ENCODE results near the gene IPMK. TPM values are rescaled to one million over a fixed set of nuclear protein-coding genes. Genes with fewer than 3 reads are reported as not detected.
A peak's percentile ranks its signal among the peaks of the same experiment; 100 is the strongest.

IPMK gene
- total RNA-seq, 1 experiment from 2014 or later, result 10.9 TPM

DNA sequence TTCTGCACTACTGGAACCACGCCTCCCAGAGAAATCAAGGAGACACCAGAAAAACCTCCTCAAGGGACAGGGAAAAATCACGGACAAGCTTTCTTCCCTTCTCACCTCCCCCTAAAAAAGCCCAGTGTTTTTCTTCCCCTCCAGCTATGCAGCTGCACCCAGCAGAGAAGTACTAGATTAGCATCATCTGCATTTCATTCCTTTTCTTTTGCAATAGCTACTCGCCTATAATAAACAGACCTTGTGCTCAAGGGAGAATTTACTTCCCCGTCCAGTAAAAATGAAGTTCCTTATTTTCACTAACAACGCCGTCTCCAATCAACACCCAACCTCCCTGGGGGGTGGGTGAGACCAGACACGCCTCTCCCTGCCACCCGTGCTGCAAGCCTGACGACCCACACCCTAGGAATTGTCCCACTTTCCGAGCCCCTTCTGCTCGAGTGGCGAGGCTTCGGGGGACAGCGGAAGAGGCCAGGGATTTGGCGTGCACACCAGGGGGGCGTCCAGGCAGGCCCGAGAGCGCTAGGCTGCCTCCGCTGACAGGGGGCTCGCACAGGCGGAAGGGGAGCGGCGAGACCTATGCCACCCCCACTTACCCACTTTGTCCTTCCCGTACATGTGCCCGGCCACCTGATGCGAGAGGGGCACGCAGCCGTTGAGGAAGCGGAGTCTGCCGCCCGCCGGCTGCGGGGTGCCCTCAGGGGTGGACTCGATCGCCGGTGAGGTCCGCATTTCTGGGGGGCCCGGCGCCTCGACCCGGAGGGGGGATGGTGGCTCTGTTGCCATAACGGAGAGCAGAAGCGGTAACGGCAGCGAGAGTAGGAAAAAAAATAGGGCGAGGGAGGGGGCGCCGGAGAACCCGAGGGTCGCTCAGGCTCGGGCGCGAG, 625 bp downstream of the IPMK start:
- DNase-seq (ENCODE audit: low spot score) (peak; percentile 41), ATAC-seq (no peak)
- ChIA-PET CTCF (no interaction called here), POLR2A (interaction anchor here (0.5 kb wide), 1 partner anchor 19 kb away, joined by 3 read pairs; no protein-coding TSS in a partner anchor)
- Mint-ChIP-seq H3K9me3 (no peaks in the 10 kb centered on the region; the same call in 1 of the 2 replicates), H3K4me1 (peaks cover 45% of the 10 kb centered on the region), H3K27ac (peak overlapping the region; percentile 90), H3K36me3 (peaks cover 5% of the 10 kb centered on the region; the same call in 1 of the 2 replicates), H3K4me3 (peak overlapping the region; percentile 95), H3K27me3 (ENCODE audit: low read depth) (no peaks in the 10 kb centered on the region)
- TF ChIP-seq ZNF396 (CRISPR knock-in tag; IDR thresholded peaks at IDR 0.05; ENCODE audit: borderline replicate concordance) (no peak), TEAD4 (CRISPR knock-in tag; IDR thresholded peaks at IDR 0.05) (no peak), ZNF121 (CRISPR knock-in tag; IDR thresholded peaks at IDR 0.05) (no peak), FOXJ3 (CRISPR knock-in tag; IDR thresholded peaks at IDR 0.05; ENCODE audit: borderline replicate concordance) (no peak), RORB (CRISPR knock-in tag; IDR thresholded peaks at IDR 0.05) (no peak), NFE2L1 (CRISPR knock-in tag; IDR thresholded peaks at IDR 0.05) (0 out of 2 replicates have a peak, but pooled peaks have one; percentile 45), ZNF138 (CRISPR knock-in tag; conservative IDR thresholded peaks at IDR 0.05) (no peak), ELF4 (CRISPR knock-in tag; IDR thresholded peaks at IDR 0.05; ENCODE audit: low read depth) (0 out of 2 replicates have a peak, but pooled peaks have one; percentile 1), NR3C1 (CRISPR knock-in tag; conservative IDR thresholded peaks at IDR 0.05; ENCODE audit: low read depth) (no peak), GRHL2 (CRISPR knock-in tag; IDR thresholded peaks at IDR 0.05; ENCODE audit: insufficient replicate concordance, severe bottlenecking) (no peak), MXD4 (CRISPR knock-in tag; IDR thresholded peaks at IDR 0.05; ENCODE audit: borderline replicate concordance) (no peak), CREB1 (CRISPR knock-in tag; IDR thresholded peaks at IDR 0.05) (no peak), JUN (CRISPR knock-in tag; IDR thresholded peaks at IDR 0.05) (0 out of 2 replicates have a peak, but pooled peaks have one; percentile 52), ZNF423 (CRISPR knock-in tag; IDR thresholded peaks at IDR 0.05) (0 out of 2 replicates have a peak, but pooled peaks have one; percentile 23), ZNF317 (CRISPR knock-in tag; IDR thresholded peaks at IDR 0.05; ENCODE audit: borderline replicate concordance, low read depth) (no peak; the same call in 1 of the 2 replicates), CBFB (CRISPR knock-in tag; IDR thresholded peaks at IDR 0.05; ENCODE audit: low read depth) (no peak)
- TF ChIP-seq, protein P1, sequence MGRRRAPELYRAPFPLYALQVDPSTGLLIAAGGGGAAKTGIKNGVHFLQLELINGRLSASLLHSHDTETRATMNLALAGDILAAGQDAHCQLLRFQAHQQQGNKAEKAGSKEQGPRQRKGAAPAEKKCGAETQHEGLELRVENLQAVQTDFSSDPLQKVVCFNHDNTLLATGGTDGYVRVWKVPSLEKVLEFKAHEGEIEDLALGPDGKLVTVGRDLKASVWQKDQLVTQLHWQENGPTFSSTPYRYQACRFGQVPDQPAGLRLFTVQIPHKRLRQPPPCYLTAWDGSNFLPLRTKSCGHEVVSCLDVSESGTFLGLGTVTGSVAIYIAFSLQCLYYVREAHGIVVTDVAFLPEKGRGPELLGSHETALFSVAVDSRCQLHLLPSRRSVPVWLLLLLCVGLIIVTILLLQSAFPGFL (CRISPR knock-in tag; IDR thresholded peaks at IDR 0.05; ENCODE audit: borderline replicate concordance), result no peak
- TF ChIP-seq, protein P2, sequence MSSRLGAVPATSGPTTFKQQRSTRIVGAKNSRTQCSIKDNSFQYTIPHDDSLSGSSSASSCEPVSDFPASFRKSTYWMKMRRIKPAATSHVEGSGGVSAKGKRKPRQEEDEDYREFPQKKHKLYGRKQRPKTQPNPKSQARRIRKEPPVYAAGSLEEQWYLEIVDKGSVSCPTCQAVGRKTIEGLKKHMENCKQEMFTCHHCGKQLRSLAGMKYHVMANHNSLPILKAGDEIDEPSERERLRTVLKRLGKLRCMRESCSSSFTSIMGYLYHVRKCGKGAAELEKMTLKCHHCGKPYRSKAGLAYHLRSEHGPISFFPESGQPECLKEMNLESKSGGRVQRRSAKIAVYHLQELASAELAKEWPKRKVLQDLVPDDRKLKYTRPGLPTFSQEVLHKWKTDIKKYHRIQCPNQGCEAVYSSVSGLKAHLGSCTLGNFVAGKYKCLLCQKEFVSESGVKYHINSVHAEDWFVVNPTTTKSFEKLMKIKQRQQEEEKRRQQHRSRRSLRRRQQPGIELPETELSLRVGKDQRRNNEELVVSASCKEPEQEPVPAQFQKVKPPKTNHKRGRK (CRISPR knock-in tag; IDR thresholded peaks at IDR 0.05; ENCODE audit: borderline replicate concordance), result no peak
- TF ChIP-seq, protein P3, sequence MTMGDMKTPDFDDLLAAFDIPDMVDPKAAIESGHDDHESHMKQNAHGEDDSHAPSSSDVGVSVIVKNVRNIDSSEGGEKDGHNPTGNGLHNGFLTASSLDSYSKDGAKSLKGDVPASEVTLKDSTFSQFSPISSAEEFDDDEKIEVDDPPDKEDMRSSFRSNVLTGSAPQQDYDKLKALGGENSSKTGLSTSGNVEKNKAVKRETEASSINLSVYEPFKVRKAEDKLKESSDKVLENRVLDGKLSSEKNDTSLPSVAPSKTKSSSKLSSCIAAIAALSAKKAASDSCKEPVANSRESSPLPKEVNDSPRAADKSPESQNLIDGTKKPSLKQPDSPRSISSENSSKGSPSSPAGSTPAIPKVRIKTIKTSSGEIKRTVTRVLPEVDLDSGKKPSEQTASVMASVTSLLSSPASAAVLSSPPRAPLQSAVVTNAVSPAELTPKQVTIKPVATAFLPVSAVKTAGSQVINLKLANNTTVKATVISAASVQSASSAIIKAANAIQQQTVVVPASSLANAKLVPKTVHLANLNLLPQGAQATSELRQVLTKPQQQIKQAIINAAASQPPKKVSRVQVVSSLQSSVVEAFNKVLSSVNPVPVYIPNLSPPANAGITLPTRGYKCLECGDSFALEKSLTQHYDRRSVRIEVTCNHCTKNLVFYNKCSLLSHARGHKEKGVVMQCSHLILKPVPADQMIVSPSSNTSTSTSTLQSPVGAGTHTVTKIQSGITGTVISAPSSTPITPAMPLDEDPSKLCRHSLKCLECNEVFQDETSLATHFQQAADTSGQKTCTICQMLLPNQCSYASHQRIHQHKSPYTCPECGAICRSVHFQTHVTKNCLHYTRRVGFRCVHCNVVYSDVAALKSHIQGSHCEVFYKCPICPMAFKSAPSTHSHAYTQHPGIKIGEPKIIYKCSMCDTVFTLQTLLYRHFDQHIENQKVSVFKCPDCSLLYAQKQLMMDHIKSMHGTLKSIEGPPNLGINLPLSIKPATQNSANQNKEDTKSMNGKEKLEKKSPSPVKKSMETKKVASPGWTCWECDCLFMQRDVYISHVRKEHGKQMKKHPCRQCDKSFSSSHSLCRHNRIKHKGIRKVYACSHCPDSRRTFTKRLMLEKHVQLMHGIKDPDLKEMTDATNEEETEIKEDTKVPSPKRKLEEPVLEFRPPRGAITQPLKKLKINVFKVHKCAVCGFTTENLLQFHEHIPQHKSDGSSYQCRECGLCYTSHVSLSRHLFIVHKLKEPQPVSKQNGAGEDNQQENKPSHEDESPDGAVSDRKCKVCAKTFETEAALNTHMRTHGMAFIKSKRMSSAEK (CRISPR knock-in tag; IDR thresholded peaks at IDR 0.05; ENCODE audit: borderline replicate concordance), result no peak
- TF ChIP-seq, protein P4, sequence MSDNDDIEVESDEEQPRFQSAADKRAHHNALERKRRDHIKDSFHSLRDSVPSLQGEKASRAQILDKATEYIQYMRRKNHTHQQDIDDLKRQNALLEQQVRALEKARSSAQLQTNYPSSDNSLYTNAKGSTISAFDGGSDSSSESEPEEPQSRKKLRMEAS (CRISPR knock-in tag; IDR thresholded peaks at IDR 0.05), result peak; percentile 69
- TF ChIP-seq, protein P5, sequence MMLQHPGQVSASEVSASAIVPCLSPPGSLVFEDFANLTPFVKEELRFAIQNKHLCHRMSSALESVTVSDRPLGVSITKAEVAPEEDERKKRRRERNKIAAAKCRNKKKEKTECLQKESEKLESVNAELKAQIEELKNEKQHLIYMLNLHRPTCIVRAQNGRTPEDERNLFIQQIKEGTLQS (CRISPR knock-in tag; conservative IDR thresholded peaks at IDR 0.05), result no peak
- TF ChIP-seq, protein P6, sequence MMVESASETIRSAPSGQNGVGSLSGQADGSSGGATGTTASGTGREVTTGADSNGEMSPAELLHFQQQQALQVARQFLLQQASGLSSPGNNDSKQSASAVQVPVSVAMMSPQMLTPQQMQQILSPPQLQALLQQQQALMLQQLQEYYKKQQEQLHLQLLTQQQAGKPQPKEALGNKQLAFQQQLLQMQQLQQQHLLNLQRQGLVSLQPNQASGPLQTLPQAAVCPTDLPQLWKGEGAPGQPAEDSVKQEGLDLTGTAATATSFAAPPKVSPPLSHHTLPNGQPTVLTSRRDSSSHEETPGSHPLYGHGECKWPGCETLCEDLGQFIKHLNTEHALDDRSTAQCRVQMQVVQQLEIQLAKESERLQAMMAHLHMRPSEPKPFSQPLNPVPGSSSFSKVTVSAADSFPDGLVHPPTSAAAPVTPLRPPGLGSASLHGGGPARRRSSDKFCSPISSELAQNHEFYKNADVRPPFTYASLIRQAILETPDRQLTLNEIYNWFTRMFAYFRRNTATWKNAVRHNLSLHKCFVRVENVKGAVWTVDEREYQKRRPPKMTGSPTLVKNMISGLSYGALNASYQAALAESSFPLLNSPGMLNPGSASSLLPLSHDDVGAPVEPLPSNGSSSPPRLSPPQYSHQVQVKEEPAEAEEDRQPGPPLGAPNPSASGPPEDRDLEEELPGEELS (CRISPR knock-in tag; IDR thresholded peaks at IDR 0.05), result 0 out of 2 replicates have a peak, but pooled peaks have one; percentile 30
- TF ChIP-seq, protein P7, sequence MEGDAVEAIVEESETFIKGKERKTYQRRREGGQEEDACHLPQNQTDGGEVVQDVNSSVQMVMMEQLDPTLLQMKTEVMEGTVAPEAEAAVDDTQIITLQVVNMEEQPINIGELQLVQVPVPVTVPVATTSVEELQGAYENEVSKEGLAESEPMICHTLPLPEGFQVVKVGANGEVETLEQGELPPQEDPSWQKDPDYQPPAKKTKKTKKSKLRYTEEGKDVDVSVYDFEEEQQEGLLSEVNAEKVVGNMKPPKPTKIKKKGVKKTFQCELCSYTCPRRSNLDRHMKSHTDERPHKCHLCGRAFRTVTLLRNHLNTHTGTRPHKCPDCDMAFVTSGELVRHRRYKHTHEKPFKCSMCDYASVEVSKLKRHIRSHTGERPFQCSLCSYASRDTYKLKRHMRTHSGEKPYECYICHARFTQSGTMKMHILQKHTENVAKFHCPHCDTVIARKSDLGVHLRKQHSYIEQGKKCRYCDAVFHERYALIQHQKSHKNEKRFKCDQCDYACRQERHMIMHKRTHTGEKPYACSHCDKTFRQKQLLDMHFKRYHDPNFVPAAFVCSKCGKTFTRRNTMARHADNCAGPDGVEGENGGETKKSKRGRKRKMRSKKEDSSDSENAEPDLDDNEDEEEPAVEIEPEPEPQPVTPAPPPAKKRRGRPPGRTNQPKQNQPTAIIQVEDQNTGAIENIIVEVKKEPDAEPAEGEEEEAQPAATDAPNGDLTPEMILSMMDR (IDR thresholded peaks at IDR 0.05), result no peak

All from WTC11 (cell line).